K562 (cell line): Measurements from ENCODE around the gene SLC9A2.

ENCODE experiments used
- TBL1XR1 ChIP-seq, 2 experiments: IDR thresholded peaks; 2 replicates each; pipeline ENCODE4 v1.6.1; 2012; ENCODE audit warnings: improper control_type of control experiment in 2 of 2, low read length in 2 of 2, mild to moderate bottlenecking in 1 of 2
- TCF7L2 ChIP-seq: fragments of 150-350 bp; IDR thresholded peaks from 2 replicates; pipeline ENCODE4 v1.6.1; 2016; ENCODE audit warnings: low read depth, mild to moderate bottlenecking, low read length, moderate library complexity
- TF ChIP-seq, protein P1 (sequence below): sonication (generic); formaldehyde crosslinking; IDR thresholded peaks from 2 replicates; pipeline ENCODE4 v1.9.0; 2022; ENCODE audit warnings: mild to moderate bottlenecking, missing genetic modification reagents
- TF ChIP-seq, protein P2 (sequence below): fragments of 150-350 bp; IDR thresholded peaks from 2 replicates; pipeline ENCODE4 v1.6.1; 2014; ENCODE audit warnings: low read depth, mild to moderate bottlenecking, low read length, borderline replicate concordance
- TF ChIP-seq, protein P3 (sequence below), 2 experiments: fragments of 450-650 bp; formaldehyde crosslinking in 1 of 2; IDR thresholded peaks; 2 replicates each; pipeline versions ENCODE4 v1.4.0 to v1.6.1; 2014 to 2020; ENCODE audit warnings: mild to moderate bottlenecking in 2 of 2, borderline replicate concordance in 1 of 2, low read depth in 1 of 2

DNA sequence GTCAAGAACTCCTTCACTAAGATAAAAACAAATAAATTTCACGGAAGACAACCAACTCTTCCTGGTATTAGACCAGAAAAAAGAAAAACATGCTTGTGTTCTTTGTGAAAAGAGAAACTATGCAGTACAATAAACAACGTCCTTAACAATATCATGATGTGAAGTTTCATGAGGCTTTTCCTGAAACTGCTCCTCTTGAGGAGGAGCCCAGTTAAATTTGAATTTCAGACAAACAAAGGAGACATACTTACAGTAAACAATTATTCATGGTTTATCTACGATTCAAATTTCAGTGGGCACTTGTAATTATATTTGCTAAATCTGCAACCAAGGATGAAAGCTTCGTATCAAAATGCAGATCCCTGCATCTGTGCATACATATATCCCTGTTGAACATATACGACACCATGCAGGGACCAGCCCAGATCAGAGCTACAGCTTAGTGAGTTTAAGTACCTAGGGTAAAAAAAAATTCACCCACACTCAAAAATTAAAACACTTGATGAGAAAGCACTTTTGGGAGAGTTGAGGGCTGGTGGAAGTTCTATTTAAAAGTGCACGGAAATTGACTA, 24.8 kb upstream of the SLC9A2 start:
- TF ChIP-seq TBL1XR1 (IDR thresholded peaks at IDR 0.05; ENCODE audit: low read length in 2 of 2) = no peak
- TF ChIP-seq, protein P1, sequence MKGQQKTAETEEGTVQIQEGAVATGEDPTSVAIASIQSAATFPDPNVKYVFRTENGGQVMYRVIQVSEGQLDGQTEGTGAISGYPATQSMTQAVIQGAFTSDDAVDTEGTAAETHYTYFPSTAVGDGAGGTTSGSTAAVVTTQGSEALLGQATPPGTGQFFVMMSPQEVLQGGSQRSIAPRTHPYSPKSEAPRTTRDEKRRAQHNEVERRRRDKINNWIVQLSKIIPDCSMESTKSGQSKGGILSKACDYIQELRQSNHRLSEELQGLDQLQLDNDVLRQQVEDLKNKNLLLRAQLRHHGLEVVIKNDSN = no peak
- TF ChIP-seq TCF7L2 = no peak
- TF ChIP-seq, protein P2, sequence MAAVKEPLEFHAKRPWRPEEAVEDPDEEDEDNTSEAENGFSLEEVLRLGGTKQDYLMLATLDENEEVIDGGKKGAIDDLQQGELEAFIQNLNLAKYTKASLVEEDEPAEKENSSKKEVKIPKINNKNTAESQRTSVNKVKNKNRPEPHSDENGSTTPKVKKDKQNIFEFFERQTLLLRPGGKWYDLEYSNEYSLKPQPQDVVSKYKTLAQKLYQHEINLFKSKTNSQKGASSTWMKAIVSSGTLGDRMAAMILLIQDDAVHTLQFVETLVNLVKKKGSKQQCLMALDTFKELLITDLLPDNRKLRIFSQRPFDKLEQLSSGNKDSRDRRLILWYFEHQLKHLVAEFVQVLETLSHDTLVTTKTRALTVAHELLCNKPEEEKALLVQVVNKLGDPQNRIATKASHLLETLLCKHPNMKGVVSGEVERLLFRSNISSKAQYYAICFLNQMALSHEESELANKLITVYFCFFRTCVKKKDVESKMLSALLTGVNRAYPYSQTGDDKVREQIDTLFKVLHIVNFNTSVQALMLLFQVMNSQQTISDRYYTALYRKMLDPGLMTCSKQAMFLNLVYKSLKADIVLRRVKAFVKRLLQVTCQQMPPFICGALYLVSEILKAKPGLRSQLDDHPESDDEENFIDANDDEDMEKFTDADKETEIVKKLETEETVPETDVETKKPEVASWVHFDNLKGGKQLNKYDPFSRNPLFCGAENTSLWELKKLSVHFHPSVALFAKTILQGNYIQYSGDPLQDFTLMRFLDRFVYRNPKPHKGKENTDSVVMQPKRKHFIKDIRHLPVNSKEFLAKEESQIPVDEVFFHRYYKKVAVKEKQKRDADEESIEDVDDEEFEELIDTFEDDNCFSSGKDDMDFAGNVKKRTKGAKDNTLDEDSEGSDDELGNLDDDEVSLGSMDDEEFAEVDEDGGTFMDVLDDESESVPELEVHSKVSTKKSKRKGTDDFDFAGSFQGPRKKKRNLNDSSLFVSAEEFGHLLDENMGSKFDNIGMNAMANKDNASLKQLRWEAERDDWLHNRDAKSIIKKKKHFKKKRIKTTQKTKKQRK = no peak
- TF ChIP-seq, protein P3, sequence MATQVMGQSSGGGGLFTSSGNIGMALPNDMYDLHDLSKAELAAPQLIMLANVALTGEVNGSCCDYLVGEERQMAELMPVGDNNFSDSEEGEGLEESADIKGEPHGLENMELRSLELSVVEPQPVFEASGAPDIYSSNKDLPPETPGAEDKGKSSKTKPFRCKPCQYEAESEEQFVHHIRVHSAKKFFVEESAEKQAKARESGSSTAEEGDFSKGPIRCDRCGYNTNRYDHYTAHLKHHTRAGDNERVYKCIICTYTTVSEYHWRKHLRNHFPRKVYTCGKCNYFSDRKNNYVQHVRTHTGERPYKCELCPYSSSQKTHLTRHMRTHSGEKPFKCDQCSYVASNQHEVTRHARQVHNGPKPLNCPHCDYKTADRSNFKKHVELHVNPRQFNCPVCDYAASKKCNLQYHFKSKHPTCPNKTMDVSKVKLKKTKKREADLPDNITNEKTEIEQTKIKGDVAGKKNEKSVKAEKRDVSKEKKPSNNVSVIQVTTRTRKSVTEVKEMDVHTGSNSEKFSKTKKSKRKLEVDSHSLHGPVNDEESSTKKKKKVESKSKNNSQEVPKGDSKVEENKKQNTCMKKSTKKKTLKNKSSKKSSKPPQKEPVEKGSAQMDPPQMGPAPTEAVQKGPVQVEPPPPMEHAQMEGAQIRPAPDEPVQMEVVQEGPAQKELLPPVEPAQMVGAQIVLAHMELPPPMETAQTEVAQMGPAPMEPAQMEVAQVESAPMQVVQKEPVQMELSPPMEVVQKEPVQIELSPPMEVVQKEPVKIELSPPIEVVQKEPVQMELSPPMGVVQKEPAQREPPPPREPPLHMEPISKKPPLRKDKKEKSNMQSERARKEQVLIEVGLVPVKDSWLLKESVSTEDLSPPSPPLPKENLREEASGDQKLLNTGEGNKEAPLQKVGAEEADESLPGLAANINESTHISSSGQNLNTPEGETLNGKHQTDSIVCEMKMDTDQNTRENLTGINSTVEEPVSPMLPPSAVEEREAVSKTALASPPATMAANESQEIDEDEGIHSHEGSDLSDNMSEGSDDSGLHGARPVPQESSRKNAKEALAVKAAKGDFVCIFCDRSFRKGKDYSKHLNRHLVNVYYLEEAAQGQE (IDR thresholded peaks at IDR 0.05; ENCODE audit: borderline replicate concordance) = no peak
- TF ChIP-seq, protein P3 (CRISPR knock-in tag; IDR thresholded peaks at IDR 0.05; ENCODE audit: low read depth) = no peak
